ENCODE measurements around the gene MAP2K5. TPM values are rescaled to one million over a fixed set of nuclear protein-coding genes. Genes with fewer than 3 reads are reported as not detected.

The MAP2K5 gene
- total RNA-seq, 1 experiment from 2014 or later = 13.6 TPM

DNA sequence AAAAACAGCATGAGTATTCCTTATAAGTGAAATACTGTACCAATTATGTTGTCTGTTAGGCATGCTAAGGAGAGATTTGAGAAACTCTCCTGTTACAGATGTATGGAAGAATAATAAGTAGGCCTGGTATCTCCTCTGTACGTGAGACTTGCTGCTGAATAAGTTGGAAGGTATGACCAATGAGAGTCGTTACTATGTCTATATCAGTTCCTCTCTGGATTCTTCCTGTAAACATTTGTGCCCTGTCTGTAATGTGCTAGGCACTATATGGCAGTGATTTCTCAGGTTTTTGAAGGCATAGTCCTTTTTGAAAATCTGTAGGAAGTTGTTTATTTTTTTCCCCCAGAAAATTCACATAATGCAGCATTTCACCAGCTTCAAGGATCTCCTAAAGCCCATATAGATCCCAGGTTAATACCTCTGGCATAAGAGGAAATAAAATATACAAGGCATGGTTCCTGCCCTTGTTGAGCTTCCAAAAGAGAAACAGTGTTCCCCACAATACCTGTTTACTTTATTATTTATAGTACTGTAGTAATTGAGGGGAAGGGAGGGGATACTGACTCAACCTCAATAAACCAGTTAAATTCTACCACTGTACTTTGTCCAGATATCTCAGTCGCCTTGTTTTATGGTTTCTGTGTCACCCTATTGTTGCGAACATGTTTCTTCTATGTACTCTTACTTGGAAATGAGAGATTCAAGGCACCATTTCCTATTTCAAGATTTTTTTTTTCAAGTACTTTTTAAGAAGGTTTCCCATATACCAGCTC lies 28.6 kb downstream of the MAP2K5 start:
- TF ChIP-seq MYBL2 (CRISPR knock-in tag; IDR thresholded peaks at IDR 0.05) = no peak
- TF ChIP-seq, protein P1, sequence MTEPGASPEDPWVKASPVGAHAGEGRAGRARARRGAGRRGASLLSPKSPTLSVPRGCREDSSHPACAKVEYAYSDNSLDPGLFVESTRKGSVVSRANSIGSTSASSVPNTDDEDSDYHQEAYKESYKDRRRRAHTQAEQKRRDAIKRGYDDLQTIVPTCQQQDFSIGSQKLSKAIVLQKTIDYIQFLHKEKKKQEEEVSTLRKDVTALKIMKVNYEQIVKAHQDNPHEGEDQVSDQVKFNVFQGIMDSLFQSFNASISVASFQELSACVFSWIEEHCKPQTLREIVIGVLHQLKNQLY (CRISPR knock-in tag; IDR thresholded peaks at IDR 0.05) = no peak
- TF ChIP-seq KAT7 (CRISPR knock-in tag; IDR thresholded peaks at IDR 0.05; ENCODE audit: borderline replicate concordance) = no peak
- TF ChIP-seq ZNF396 (CRISPR knock-in tag; IDR thresholded peaks at IDR 0.05; ENCODE audit: borderline replicate concordance) = no peak
- TF ChIP-seq FOXK1 (CRISPR knock-in tag; IDR thresholded peaks at IDR 0.05) = no peak
- no peak for TF ChIP-seq ZBTB21 (CRISPR knock-in tag; IDR thresholded peaks at IDR 0.05; ENCODE audit: borderline replicate concordance)
- TF ChIP-seq TEAD4 (CRISPR knock-in tag; IDR thresholded peaks at IDR 0.05) = no peak
- TF ChIP-seq, protein P2, sequence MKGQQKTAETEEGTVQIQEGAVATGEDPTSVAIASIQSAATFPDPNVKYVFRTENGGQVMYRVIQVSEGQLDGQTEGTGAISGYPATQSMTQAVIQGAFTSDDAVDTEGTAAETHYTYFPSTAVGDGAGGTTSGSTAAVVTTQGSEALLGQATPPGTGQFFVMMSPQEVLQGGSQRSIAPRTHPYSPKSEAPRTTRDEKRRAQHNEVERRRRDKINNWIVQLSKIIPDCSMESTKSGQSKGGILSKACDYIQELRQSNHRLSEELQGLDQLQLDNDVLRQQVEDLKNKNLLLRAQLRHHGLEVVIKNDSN (CRISPR knock-in tag; IDR thresholded peaks at IDR 0.05) = no peak
- TF ChIP-seq, protein P3, sequence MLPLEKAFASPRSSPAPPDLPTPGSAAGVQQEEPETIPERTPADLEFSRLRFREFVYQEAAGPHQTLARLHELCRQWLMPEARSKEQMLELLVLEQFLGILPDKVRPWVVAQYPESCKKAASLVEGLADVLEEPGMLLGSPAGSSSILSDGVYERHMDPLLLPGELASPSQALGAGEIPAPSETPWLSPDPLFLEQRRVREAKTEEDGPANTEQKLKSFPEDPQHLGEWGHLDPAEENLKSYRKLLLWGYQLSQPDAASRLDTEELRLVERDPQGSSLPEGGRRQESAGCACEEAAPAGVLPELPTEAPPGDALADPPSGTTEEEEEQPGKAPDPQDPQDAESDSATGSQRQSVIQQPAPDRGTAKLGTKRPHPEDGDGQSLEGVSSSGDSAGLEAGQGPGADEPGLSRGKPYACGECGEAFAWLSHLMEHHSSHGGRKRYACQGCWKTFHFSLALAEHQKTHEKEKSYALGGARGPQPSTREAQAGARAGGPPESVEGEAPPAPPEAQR (CRISPR knock-in tag; IDR thresholded peaks at IDR 0.05) = no peak
- DNase-seq (ENCODE audit: low spot score) = no peak
- Mint-ChIP-seq H3K4me1 (peaks cover 13% of the 10 kb centered on the region), H3K27ac (no peak overlapping the region), H3K4me3 (no peak overlapping the region), H3K36me3 (no peaks in the 10 kb centered on the region), H3K9me3 (no peaks in the 10 kb centered on the region), H3K27me3 (ENCODE audit: low read depth) (no peaks in the 10 kb centered on the region)
- ChIA-PET CTCF (interaction anchor here (1.0 to 1.1 kb wide), 3 partner anchors 11 to 173 kb away, joined by 3 read pairs; no protein-coding TSS in a partner anchor), POLR2A (no interaction called here)
- no peak for ATAC-seq

DNA sequence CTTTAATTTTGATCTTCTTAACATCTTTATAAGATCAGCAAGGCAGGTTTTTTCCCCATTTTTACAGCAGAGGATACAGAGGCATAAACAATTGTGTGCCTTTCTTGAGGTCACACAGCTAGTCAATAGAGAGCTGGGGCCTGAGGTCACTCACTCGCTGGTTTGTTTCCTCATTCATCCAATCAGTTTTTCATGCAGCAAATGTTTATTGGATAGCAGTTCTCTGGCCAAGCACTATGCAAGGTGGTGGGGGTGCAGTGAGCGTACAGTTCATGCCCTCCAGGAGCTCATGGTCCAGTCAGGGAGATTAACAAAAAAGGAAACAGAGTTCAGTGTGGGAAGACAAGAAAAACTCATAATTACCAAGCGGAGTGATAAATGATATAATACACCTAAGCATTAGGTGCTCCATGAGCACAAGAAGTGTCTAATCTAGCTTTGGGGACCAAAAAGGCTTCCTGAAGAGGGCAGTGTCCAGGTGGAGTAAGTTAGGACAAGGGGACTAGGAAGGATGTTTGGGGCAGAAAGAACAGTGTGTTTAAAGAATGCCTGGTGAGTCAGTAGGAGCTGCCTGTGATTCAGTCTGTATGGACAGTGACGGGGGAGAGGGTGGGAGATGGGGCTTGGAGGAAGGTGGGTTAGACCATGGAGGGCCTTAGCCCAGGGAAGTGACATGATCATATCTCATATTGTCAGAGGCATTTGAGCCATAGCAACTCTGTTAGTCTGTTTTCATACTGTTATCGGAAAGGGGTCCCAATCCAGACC lies 29.3 kb downstream of the MAP2K5 start:
- no peaks in the 10 kb centered on the region for H3K9me3 Mint-ChIP-seq
- H3K27ac Mint-ChIP-seq = no peak overlapping the region
- DNase-seq (ENCODE audit: low spot score) (no peak), ATAC-seq (no peak)
- H3K27me3 Mint-ChIP-seq (ENCODE audit: low read depth) = no peaks in the 10 kb centered on the region
- POLR2A ChIA-PET = no interaction called here
- H3K36me3 Mint-ChIP-seq = no peaks in the 10 kb centered on the region
- TF ChIP-seq CBFB (CRISPR knock-in tag; IDR thresholded peaks at IDR 0.05; ENCODE audit: low read depth) (no peak), IRF2 (CRISPR knock-in tag; IDR thresholded peaks at IDR 0.05; ENCODE audit: borderline replicate concordance, low read depth) (no peak), FOXP1 (CRISPR knock-in tag; IDR thresholded peaks at IDR 0.05; ENCODE audit: borderline replicate concordance) (no peak), RORB (CRISPR knock-in tag; IDR thresholded peaks at IDR 0.05) (no peak), NFATC4 (CRISPR knock-in tag; IDR thresholded peaks at IDR 0.05) (no peak), OVOL2 (CRISPR knock-in tag; IDR thresholded peaks at IDR 0.05; ENCODE audit: borderline replicate concordance) (no peak), TP53 (CRISPR knock-in tag; IDR thresholded peaks at IDR 0.05) (no peak), FOXK1 (CRISPR knock-in tag; IDR thresholded peaks at IDR 0.05) (no peak), SMAD4 (CRISPR knock-in tag; IDR thresholded peaks at IDR 0.05) (no peak), CREB1 (CRISPR knock-in tag; IDR thresholded peaks at IDR 0.05) (no peak), RELA (CRISPR knock-in tag; IDR thresholded peaks at IDR 0.05; ENCODE audit: borderline replicate concordance) (no peak), GRHL2 (CRISPR knock-in tag; IDR thresholded peaks at IDR 0.05; ENCODE audit: insufficient replicate concordance, severe bottlenecking) (no peak), TCF7 (CRISPR knock-in tag; IDR thresholded peaks at IDR 0.05; ENCODE audit: low read depth) (no peak), GABPB1 (CRISPR knock-in tag; IDR thresholded peaks at IDR 0.05) (no peak), NR2C2 (CRISPR knock-in tag; IDR thresholded peaks at IDR 0.05) (no peak)
- TF ChIP-seq, protein P2 (CRISPR knock-in tag; IDR thresholded peaks at IDR 0.05) = no peak
- TF ChIP-seq, protein P4, sequence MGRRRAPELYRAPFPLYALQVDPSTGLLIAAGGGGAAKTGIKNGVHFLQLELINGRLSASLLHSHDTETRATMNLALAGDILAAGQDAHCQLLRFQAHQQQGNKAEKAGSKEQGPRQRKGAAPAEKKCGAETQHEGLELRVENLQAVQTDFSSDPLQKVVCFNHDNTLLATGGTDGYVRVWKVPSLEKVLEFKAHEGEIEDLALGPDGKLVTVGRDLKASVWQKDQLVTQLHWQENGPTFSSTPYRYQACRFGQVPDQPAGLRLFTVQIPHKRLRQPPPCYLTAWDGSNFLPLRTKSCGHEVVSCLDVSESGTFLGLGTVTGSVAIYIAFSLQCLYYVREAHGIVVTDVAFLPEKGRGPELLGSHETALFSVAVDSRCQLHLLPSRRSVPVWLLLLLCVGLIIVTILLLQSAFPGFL (CRISPR knock-in tag; IDR thresholded peaks at IDR 0.05; ENCODE audit: borderline replicate concordance) = no peak
- TF ChIP-seq, protein P5, sequence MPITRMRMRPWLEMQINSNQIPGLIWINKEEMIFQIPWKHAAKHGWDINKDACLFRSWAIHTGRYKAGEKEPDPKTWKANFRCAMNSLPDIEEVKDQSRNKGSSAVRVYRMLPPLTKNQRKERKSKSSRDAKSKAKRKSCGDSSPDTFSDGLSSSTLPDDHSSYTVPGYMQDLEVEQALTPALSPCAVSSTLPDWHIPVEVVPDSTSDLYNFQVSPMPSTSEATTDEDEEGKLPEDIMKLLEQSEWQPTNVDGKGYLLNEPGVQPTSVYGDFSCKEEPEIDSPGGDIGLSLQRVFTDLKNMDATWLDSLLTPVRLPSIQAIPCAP (CRISPR knock-in tag; IDR thresholded peaks at IDR 0.05) = no peak
- TF ChIP-seq, protein P3 (CRISPR knock-in tag; IDR thresholded peaks at IDR 0.05) = no peak
- TF ChIP-seq, protein P6, sequence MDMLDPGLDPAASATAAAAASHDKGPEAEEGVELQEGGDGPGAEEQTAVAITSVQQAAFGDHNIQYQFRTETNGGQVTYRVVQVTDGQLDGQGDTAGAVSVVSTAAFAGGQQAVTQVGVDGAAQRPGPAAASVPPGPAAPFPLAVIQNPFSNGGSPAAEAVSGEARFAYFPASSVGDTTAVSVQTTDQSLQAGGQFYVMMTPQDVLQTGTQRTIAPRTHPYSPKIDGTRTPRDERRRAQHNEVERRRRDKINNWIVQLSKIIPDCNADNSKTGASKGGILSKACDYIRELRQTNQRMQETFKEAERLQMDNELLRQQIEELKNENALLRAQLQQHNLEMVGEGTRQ (CRISPR knock-in tag; IDR thresholded peaks at IDR 0.05) = no peak
- H3K4me3 Mint-ChIP-seq = no peak overlapping the region
- peaks cover 9% of the 10 kb centered on the region for H3K4me1 Mint-ChIP-seq
- CTCF ChIA-PET = interaction anchor here (1.0 to 1.1 kb wide), 3 partner anchors 12 to 173 kb away, joined by 3 read pairs; no protein-coding TSS in a partner anchor

Measured in WTC11 (cell line).